Calu3 (cell line): ENCODE data around the gene ERGIC1. TPM values are rescaled to one million over a fixed set of nuclear protein-coding genes. Genes with fewer than 3 reads are reported as not detected.

Experiments
- BruUV-seq: library from RNA; stranded (reverse); fragments of 400-500 nt; replicated peaks from 2 replicates; lab custom pipeline; 2021; lab: Mats Ljungman, UMichigan
- CTCF ChIA-PET: fragments of 300-600 bp; sonication (Branson Sonifier 250); formaldehyde crosslinking; loops from one replicate; lab custom pipeline; 2022; ENCODE audit warnings: antibody characterized with exemption; lab: Charles Lee
- DNase-seq: peaks from one replicate; pipeline ENCODE4 v3.0.0; 2022
- H3K27ac Mint-ChIP-seq: one replicate; pipeline ENCODE4 v1.8.0; 2022; ENCODE audit warnings: mixed read lengths; ENCODE audit not compliant: unreplicated experiment
- H3K27me3 Mint-ChIP-seq: one replicate; pipeline ENCODE4 v1.8.0; 2022; ENCODE audit warnings: mixed read lengths; ENCODE audit not compliant: unreplicated experiment
- H3K36me3 Mint-ChIP-seq: one replicate; pipeline ENCODE4 v1.8.0; 2022; ENCODE audit warnings: mild to moderate bottlenecking, moderate library complexity, mixed read lengths; ENCODE audit not compliant: insufficient read depth, unreplicated experiment
- H3K4me1 Mint-ChIP-seq: one replicate; pipeline ENCODE4 v1.8.0; 2022; ENCODE audit warnings: mild to moderate bottlenecking, low read depth, mixed read lengths; ENCODE audit not compliant: unreplicated experiment
- H3K4me3 Mint-ChIP-seq: one replicate; pipeline ENCODE4 v1.8.0; 2022; ENCODE audit warnings: mild to moderate bottlenecking, low read depth, moderate library complexity, mixed read lengths; ENCODE audit not compliant: unreplicated experiment
- H3K9me3 Mint-ChIP-seq: one replicate; pipeline ENCODE4 v1.8.0; 2022; ENCODE audit warnings: low read depth, mixed read lengths; ENCODE audit not compliant: unreplicated experiment
- CTCF ChIP-seq: fragments of 200-600 bp; IDR thresholded peaks from one replicate; pipeline ENCODE4 v1.8.0; 2022; ENCODE audit warnings: antibody characterized with exemption; ENCODE audit not compliant: unreplicated experiment
- intact Hi-C: fragments of 100-400 bp; cut with micrococcal nuclease; formaldehyde crosslinking; loops from one replicate; pipeline ENCODE4 v1.10.0; 2022; ENCODE audit not compliant: unreplicated experiment
- total RNA-seq: library from RNA; stranded (reverse); gene quantifications from 2 replicates; pipeline ENCODE4 v1.2.3, GENCODE V29; 2022

Gene ERGIC1
- total RNA-seq, 1 experiment from 2014 or later, result 235 TPM

GRCh38 chr5:172877466-172878260 is 43.6 kb downstream of the ERGIC1 start:
- peaks cover 33% of the 10 kb centered on the region for H3K4me1 Mint-ChIP-seq
- no peak for TF ChIP-seq CTCF

GRCh38 chr5:172878585-172878932 is 44.5 kb downstream of the ERGIC1 start:
- H3K9me3 Mint-ChIP-seq, result no peaks in the 10 kb centered on the region
- no peak for TF ChIP-seq CTCF
- no peak for DNase-seq
- H3K27me3 Mint-ChIP-seq, result no peaks in the 10 kb centered on the region
- H3K4me3 Mint-ChIP-seq, result no peak overlapping the region
- CTCF ChIA-PET, result no interaction called here
- intact Hi-C loops, result no loop called here
- H3K36me3 Mint-ChIP-seq, result peaks cover 5% of the 10 kb centered on the region
- H3K4me1 Mint-ChIP-seq, result peaks cover 33% of the 10 kb centered on the region
- no TSS peak for BruUV-seq
- no peak overlapping the region for H3K27ac Mint-ChIP-seq

More at GRCh38 chr5:172877466-172878260, 43.6 kb downstream of the ERGIC1 start:
- CTCF ChIA-PET, result no interaction called here
- BruUV-seq, result no TSS peak
- Mint-ChIP-seq H3K27me3 (no peaks in the 10 kb centered on the region), H3K36me3 (peaks cover 5% of the 10 kb centered on the region), H3K4me3 (no peak overlapping the region), H3K27ac (no peak overlapping the region), H3K9me3 (no peaks in the 10 kb centered on the region)
- intact Hi-C loops, result no loop called here
- DNase-seq, result no peak

GRCh38 chr5:172878933-172879752 is 45.1 kb downstream of the ERGIC1 start:
- no peak for TF ChIP-seq CTCF
- no peaks in the 10 kb centered on the region for H3K9me3 Mint-ChIP-seq
- H3K36me3 Mint-ChIP-seq, result peaks cover 5% of the 10 kb centered on the region
- H3K27ac Mint-ChIP-seq, result no peak overlapping the region
- intact Hi-C loops, result no loop called here
- peaks cover 33% of the 10 kb centered on the region for H3K4me1 Mint-ChIP-seq
- no peak overlapping the region for H3K4me3 Mint-ChIP-seq
- CTCF ChIA-PET, result no interaction called here
- no peak for DNase-seq
- no peaks in the 10 kb centered on the region for H3K27me3 Mint-ChIP-seq
- BruUV-seq, result no TSS peak

- intact Hi-C loops, result no loop called here
- TF ChIP-seq CTCF, result no peak
- Mint-ChIP-seq H3K4me3 (no peak overlapping the region), H3K4me1 (peaks cover 35% of the 10 kb centered on the region), H3K9me3 (no peaks in the 10 kb centered on the region), H3K27ac (peak overlapping the region; percentile 76), H3K27me3 (no peaks in the 10 kb centered on the region), H3K36me3 (peaks cover 10% of the 10 kb centered on the region)
- peak; percentile 71 for DNase-seq
- BruUV-seq, result no TSS peak
- CTCF ChIA-PET, result interaction anchor here (0.7 to 1.4 kb wide), 7 partner anchors 9 to 167 kb away, joined by 3 to 6 read pairs (median 3); no protein-coding TSS in a partner anchor
These were observed 47.8 kb downstream of the ERGIC1 start for GRCh38 chr5:172881691-172882370.
